GM15510 (cell line): ENCODE measurements around the gene SCAMP4.

Experiments used
- POLR2A ChIP-seq: IDR thresholded peaks from 3 replicates; pipeline ENCODE4 v1.6.1; 2011; ENCODE audit warnings: borderline replicate concordance; ENCODE audit not compliant: insufficient read length; ENCODE audit errors: extremely low read depth

SCAMP4 gene, protein sequence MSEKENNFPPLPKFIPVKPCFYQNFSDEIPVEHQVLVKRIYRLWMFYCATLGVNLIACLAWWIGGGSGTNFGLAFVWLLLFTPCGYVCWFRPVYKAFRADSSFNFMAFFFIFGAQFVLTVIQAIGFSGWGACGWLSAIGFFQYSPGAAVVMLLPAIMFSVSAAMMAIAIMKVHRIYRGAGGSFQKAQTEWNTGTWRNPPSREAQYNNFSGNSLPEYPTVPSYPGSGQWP

DNA sequence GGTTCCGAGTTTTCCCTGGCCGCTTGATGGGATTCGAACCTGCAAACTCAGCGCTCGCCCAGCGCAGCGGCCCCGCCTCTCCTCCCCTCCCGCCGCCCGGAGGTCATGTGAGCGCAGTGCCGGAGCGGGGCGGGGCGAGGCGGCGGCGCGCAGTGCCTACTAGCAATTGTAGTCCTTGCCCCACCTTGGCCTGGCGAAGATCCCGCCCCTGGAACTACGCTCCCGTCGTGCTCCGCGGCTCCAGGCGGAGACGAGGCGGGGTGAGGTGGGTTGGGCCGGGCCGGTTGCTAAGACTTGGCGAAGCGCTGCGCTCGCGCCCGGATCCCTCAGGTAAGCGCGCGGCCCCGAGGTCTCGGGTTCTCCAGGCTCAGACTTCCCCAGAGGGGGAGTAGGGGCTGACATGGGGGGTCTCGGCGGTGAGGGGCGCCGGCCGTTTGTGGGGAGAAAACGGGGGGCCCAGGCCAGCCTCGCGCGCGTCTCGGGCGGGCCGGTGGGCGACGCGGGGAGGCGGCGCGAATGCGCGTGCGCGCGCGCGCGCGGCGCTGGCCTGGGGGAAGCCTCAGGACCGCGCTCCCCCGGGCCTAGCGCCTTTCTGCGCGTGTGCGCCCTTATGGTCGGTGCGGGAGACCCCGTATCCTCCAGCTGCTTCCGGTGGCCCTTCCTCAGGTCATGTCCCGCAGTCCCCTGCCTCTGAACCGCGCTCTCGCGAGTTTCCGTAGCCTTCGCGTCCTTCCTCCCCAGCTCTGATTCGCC is at the start of gene SCAMP4, which contains the start of gene ADAT3:
Gene SCAMP4, plus strand, starts transcription at position 290 of the 753 bp plus-strand sequence. CDS start 9,621 bp downstream, outside the sequence.
Gene ADAT3, plus strand, starts transcription at position 290 of the 753 bp plus-strand sequence. CDS start 6,649 bp downstream, outside the sequence.
- peak; percentile 69 for TF ChIP-seq POLR2A

DNA sequence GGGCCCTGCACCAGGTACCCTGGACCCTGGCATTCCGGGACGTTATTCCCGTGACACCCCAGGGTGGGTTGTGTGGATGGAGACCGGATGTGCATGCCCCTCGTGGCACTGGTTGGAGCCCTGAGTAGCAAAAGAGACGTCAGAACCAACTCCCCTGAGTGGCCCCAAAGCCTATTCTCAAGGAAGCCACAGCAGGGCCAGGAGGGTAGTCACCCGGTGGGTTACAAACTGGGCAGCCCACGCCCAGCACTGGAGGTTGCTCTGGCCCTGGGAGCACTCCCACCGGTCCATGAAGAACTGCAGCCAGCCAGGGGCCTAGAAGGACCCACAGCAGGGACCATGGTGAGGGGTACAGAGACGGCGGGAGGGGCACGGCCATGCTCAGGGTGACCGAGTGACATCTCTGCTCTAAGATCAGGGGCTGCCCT is 49.4 kb upstream of the SCAMP4 start:
- TF ChIP-seq POLR2A: no peak

DNA sequence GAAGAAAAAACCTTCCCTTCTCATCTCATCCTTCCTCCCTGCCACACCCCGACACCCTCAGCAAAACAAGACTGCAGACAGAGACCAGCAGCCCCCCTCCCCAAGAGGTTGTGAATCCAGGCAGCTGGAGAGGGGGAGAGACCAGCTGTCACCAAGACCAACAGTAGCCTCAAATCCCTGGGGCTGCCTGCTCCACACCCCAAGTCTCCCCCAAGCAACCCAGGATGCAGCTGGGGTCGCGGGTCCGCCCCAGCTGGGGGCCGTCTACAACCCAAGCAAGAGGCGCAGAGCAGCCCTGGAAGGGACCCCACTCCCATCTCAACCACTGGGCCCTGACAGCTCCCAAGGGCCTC is 48.9 kb upstream of the SCAMP4 start:
- TF ChIP-seq POLR2A: no peak

DNA sequence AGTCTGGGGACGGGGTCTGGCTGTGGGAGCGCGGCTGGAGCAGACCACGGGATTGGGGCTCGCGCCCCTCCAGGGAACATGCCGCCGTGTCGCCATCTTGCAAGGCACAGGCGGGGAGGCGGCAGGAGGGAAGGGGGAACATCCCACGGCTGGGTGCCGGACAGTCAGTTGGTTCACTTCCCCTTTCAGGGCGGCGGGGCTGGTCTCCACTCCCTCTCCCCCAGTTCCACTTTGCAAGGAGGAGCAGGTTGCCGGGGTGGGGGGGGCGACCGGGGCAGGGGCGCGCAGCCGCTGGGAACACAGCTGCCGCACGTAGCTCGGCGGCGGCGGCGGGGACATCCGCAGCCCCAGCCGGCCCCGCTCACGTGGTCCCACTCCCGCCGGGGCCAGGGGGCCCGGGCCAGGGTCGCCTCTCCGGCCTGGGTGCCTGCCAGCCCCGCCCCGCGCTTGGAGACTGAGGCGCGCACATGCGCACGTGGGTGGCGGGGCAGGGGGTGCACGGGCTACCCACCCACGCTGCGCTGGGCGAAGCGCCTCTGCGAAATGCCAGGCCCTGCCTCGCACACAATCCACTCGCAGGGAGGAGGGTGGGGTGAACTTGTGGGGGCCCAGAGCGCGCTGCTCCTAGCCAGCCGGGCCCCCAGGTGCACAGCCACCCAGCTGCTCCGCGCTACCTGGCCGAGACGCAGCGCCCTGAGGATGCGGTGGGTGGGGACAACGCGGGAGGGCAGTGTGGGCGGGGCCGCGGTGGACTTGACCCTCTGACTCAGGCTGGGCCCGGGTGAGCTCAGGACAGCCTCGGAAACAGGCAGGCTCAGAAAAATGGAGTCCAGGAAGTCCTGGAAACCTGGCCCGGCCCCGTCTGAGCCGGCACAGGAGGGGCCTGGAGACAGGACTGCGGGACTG is 48.2 kb upstream of the SCAMP4 start:
- peak; percentile 62 for TF ChIP-seq POLR2A

DNA sequence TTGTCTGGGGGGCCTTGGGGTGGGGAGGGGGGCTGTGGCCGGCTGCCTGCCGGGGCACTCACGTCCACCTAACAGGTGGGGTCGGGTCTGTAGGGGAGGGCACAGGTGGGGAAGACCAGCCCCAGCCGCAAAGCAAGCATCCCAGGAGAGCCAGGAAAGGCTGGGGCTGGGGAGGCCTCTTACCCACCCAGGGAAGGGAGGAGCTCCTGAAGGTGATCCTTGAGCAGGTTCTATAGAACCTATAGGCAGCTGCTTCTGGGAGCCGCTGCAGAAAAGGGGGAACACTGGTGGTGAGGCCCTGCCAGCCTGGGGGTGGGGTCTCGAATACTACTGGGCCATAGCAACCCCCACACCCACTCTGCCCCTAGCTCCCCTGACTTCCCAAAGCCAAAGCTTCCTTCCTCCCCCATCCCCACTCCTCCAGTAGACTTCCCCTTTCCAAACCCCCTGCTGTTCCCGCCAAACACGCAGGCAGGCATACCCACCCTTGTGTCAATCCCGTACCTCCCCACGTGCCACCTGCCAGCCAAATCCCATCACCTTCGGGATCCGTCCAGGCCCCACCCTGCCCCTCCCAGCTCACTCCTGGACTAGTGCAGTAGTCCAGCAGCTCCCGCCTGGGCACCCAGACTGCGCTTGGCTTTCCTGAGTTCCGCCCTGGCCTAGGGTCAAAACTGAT is 47.4 kb upstream of the SCAMP4 start:
- no peak for TF ChIP-seq POLR2A

DNA sequence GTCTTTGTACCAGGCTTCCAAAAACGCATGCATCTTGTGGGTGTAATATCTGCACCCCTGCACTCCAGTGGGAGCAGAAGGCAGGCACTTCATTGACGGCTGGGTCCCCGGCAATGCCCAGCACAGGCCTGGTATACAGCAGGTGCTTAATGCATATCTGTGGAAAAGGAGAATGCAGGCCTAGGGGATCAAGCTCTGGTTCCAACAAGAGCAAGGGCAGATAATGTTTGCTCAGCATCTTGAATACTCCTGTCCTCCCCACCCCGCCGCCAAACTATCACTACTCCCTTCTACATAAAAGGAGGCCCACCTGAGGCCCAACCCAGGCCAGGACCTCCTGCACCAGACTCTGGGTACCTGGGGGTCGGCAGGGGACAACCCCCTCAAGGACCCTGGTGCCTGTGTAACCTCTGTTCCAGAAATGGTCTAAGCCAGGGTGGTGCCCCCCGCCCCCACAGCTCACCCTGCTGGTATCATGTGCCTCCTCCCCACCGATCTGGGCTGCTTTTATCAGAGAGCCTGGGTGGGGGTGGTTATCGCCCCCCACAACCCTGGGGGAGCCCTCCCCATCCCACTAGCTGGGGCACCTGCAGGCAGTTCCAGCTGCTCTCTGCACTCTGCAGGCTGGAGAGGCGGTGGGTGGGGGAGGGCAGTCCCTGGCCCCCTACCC is 46.7 kb upstream of the SCAMP4 start:
- TF ChIP-seq POLR2A: no peak

DNA sequence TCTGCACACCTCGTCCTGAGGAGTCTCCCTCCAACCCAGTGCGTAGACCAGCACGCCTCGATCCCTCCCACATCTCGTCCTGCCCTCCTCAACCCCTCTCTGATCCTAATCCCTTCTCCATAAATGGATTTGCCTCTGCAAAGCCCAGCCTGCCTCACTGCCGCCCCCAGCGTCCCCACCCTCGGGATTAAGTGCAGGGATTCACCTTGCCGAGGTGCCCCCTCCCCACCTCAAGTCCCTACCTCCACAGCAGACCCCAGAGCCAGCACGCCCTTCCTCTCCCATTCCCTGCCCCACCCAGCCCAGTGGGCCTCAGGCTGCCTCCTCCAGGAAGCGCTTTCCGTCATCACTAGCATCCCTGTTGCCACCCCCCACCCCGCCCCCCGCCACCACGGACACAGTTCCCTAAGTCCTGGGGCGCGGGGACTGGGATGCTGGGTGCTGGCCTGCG is 45.8 kb upstream of the SCAMP4 start:
- TF ChIP-seq POLR2A: no peak

DNA sequence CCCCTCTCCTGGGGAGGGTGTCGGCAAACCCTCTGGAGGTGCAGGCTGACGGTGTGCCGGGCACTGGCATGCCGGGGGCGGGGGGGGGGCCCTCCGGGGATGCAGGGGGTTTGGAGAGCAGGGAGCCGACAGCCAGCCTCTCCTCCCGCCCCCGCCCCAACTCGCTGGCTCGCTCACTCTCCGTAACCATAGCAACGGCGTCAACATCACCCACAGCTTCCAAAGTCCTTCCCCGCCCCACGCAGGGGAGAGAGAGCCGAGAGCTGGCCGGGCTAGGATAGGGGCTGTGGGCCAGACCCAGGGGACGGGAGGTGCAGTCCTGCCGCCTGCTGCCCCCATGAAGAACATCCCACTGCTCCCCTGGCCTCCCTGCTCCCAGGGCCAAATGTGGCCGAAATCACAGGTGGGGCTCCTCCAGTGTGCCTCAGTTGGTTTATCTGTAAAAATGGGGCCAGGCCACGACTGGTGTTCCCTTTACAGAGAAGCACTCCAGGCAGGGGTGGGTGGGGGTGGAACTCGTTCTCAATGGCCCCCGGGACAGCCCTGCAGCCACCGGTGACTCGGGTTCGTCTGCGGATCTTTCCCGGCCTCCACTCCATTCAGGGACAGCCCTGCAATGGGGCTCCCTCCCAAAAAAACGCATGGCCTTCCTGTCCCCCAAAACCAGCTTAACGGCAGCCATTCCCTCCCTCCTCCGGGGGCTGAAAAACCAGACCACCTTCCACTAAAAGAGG is 45.0 kb upstream of the SCAMP4 start:
- no peak for TF ChIP-seq POLR2A

DNA sequence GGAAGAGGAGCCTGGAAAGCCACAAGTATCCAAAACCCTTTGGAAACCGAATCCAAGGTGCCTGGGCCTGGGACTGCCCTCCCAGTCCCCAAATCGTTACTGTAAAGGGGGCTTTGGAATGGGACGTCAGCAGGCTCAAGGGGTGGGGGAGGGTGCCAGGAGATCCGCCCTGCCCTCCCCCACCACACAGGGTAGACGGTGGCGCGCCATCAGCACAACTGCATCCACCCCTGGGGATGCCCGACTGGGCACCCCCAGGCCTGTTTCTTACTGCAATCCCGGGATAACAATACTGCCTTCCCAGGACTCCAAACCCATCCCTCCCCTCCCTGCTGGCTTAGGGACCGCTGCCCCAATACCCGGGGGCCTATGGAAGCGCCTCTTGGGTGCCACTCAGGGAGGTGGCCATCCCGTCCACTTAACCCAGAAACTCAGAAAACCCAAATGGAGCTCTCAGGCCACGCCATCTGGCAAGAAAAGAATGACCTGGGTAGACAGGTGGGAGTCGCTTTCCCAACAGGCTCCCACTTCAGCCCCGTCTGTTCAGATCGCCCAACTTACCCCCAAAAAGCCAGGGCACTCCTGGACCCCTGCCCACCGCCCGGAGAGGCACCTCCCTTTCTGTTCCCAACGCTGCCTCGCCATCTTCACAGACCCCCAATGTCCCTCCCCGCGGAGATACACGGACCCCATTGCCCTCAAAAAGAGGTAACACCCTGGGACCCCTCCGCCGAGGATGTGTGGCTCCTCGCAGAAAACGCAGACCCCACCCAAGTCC is 44.2 kb upstream of the SCAMP4 start:
- TF ChIP-seq POLR2A: no peak

DNA sequence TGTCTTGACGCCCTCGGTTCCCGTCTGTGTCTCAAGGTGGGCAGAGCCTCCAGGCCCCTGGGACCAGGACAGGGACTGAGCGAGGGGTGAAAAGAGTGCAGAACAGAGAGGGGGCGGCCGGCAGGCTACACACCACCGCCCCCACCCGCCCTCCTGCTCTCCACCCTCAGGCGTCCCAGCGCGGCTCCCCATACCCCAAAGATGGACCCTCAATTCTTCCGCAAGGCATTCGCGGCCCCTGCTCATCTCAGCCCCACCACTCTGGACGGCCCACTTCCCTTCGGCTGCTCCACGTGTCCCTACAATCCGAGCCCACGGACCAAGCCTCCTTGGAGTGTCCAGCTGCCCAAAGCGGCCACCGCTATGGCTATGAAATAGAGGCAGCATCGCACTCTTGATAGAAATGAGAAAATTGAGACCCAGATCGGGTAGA is 43.6 kb upstream of the SCAMP4 start:
- no peak for TF ChIP-seq POLR2A

DNA sequence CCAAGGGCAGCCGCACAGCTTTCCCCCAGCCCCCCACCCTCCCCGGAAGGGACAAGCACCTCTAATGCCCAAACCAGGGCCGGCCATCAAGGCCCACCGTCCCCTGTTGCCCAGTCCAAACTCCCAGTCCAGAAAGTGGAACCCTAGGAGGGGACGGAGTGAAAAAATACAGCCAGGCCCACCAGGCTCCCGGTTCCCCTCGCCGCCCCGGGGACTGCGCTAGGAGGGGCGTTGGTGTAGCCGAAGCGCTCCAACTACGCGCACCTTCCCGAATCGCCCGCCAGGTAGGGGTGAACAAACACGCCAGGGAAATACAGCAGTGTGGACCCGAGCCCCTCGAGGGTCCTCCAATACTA is 43.2 kb upstream of the SCAMP4 start:
- TF ChIP-seq POLR2A: no peak
